HepG2 (cell line): ENCODE data around the gene UBE2G2. TPM values are rescaled to one million over a fixed set of nuclear protein-coding genes. Genes with fewer than 3 reads are reported as not detected.
A peak's percentile ranks its signal among the peaks of the same experiment; 100 is the strongest.

Source experiments
- CBX2 ChIP-seq, 2 experiments: fragments of 200-600 bp in 1 of 2; sonication (generic); formaldehyde crosslinking in 1 of 2; IDR thresholded peaks; 2 replicates each; pipeline versions ENCODE4 v1.7.0 to v1.8.1; 2018 to 2022; ENCODE audit warnings: low read depth in 2 of 2, low read length in 1 of 2, mild to moderate bottlenecking in 1 of 2, missing genetic modification reagents in 1 of 2
- CREM ChIP-seq, 2 experiments: sonication (generic) in 1 of 2; formaldehyde crosslinking in 1 of 2; IDR thresholded peaks; 2 replicates each; pipeline versions ENCODE4 v1.4.0 to v1.6.1; 2016 to 2020; ENCODE audit warnings: antibody characterized with exemption in 1 of 2, mild to moderate bottlenecking in 1 of 2, missing genetic modification reagents in 1 of 2
- HOXA9 ChIP-seq: sonication (generic); formaldehyde crosslinking; IDR thresholded peaks from 2 replicates; pipeline ENCODE4 v1.8.1; 2022; ENCODE audit warnings: missing genetic modification reagents, mild to moderate bottlenecking, moderate library complexity, borderline replicate concordance
- POGZ ChIP-seq: sonication (generic); formaldehyde crosslinking; IDR thresholded peaks from 2 replicates; pipeline ENCODE4 v1.4.0; 2020; ENCODE audit warnings: mild to moderate bottlenecking, missing genetic modification reagents
- SNAI1 ChIP-seq: sonication (generic); formaldehyde crosslinking; IDR thresholded peaks from 2 replicates; pipeline ENCODE4 v1.5.0; 2020; ENCODE audit warnings: mild to moderate bottlenecking, missing genetic modification reagents, borderline replicate concordance
- ZNF121 ChIP-seq: sonication (generic); formaldehyde crosslinking; IDR thresholded peaks from 2 replicates; pipeline ENCODE4 v1.5.0; 2020; ENCODE audit warnings: mild to moderate bottlenecking, missing genetic modification reagents
- ZNF30 ChIP-seq: sonication (generic); formaldehyde crosslinking; IDR thresholded peaks from 2 replicates; pipeline ENCODE4 v1.5.0; 2020; ENCODE audit warnings: mild to moderate bottlenecking, missing genetic modification reagents
- ZNF431 ChIP-seq: sonication (generic); formaldehyde crosslinking; IDR thresholded peaks from 2 replicates; pipeline ENCODE4 v1.9.0; 2022; ENCODE audit warnings: missing genetic modification reagents, low read depth, mild to moderate bottlenecking, borderline replicate concordance
- ZNF546 ChIP-seq: sonication (generic); formaldehyde crosslinking; conservative IDR thresholded peaks from 2 replicates; pipeline ENCODE4 v1.8.1; 2023; ENCODE audit warnings: mild to moderate bottlenecking, missing genetic modification reagents
- ZNF547 ChIP-seq: sonication (generic); formaldehyde crosslinking; IDR thresholded peaks from 2 replicates; pipeline ENCODE4 v1.5.1; 2020; ENCODE audit warnings: mild to moderate bottlenecking, missing genetic modification reagents
- ZNF660 ChIP-seq: sonication (generic); formaldehyde crosslinking; IDR thresholded peaks from 2 replicates; pipeline ENCODE4 v1.5.1; 2020; ENCODE audit warnings: mild to moderate bottlenecking, low read depth, missing genetic modification reagents, borderline replicate concordance
- ZNF781 ChIP-seq: sonication (generic); formaldehyde crosslinking; IDR thresholded peaks from 2 replicates; pipeline ENCODE4 v1.5.1; 2020; ENCODE audit warnings: borderline replicate concordance, mild to moderate bottlenecking, missing genetic modification reagents; ENCODE audit errors: not compliant biosample characterization
- ZNF788 ChIP-seq: sonication (generic); formaldehyde crosslinking; IDR thresholded peaks from 2 replicates; pipeline ENCODE4 v1.5.0; 2020; ENCODE audit warnings: mild to moderate bottlenecking, missing genetic modification reagents, borderline replicate concordance
- polyA plus RNA-seq, 8 experiments: library from polyadenylated mRNA; depleted of rRNA in 3 of 8; stranded (reverse) in 7 of 8; unstranded in 1 of 8; fragments of >200 nt; fragmentation: Illumina TruSeq in 4 of 8; extraction: Trizol in 4 of 8; gene quantifications; 2 replicates each; pipeline versions ENCODE4 v1.2.1 to v1.2.3, GENCODE V29; 2011 to 2016; ENCODE audit warnings: low read depth in 4 of 8, missing spikeins in 1 of 8, mixed read lengths in 1 of 8; ENCODE audit not compliant: insufficient read depth in 1 of 8
- total RNA-seq, 5 experiments: library from RNA; depleted of rRNA; stranded (reverse); fragments of >200 nt; fragmentation: Illumina TruSeq; extraction: Trizol; gene quantifications; 2 replicates each; pipeline ENCODE4 v1.2.3, GENCODE V29; 2016; ENCODE audit warnings: low read depth in 1 of 5
- TF ChIP-seq, protein P1 (sequence below): sonication (generic); formaldehyde crosslinking; IDR thresholded peaks from 2 replicates; pipeline ENCODE4 v1.8.1; 2022; ENCODE audit warnings: mild to moderate bottlenecking, missing genetic modification reagents
- TF ChIP-seq, protein P2 (sequence below): sonication (generic); formaldehyde crosslinking; IDR thresholded peaks from 2 replicates; pipeline ENCODE4 v1.4.0; 2020; ENCODE audit warnings: mild to moderate bottlenecking, missing genetic modification reagents
- TF ChIP-seq, protein P3 (sequence below): sonication (generic); formaldehyde crosslinking; IDR thresholded peaks from 2 replicates; pipeline ENCODE4 v1.9.0; 2021; ENCODE audit warnings: missing genetic modification reagents, borderline replicate concordance
- TF ChIP-seq, protein P4 (sequence below): sonication (generic); formaldehyde crosslinking; IDR thresholded peaks from 2 replicates; pipeline ENCODE4 v1.9.0; 2022; ENCODE audit warnings: low read depth, missing genetic modification reagents

The UBE2G2 gene
- total and polyA plus RNA-seq, 2 of the 13 experiments (the other 11 are each of a cell fraction or from before 2014, with no cell fraction given) = 55.4 to 92.0 TPM

DNA sequence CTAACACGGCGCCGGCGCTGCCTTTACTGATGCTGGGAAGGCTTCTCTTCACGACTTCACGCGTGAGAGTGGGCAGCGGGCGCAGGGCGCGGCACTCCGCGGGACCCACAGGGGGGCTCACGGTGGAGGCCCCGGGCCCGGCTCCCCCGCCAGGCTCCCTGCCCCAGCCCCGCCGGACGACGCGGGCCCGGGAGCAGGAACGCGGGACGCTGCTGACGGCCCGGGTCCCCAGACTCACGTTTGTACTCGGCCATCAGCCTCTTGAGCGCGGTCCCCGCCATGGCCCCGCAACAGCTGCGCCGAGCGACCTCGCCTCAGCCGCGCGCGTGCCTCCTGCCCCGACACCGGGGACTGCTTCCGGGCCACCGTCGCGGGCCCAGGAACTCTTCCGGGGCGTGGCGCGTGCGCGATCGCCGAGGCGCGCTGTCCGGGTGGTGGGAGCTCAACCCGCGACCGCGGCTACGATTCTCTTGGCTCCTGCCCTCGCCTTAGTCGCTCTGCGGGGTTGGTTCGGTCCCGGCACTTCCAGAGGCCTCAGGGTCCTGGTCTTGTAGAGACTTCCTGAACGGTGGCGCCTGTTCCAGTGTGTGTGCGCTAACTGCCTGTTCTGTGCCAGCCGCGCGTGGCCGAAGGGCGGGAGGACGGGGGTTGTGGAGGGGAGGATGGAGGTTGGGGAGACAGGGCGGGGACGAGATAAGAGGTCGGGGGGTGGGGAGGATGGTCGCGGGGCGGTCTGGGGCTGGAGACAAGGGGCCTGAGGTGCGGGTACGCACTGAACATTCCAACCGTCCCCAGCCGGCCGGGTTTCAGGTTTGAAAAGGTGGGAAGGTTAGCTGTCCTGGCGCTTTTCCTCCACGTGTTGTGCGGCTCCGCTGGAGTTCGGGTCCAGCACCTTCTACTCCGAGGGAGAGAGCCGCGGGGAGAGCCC, at the start of gene UBE2G2 (continued):
- TF ChIP-seq CREM (IDR thresholded peaks at IDR 0.05) (no peak), CREM (CRISPR knock-in tag; IDR thresholded peaks at IDR 0.05) (no peak), HOXA9 (peak; percentile 74), SNAI1 (0 out of 2 replicates have a peak, but pooled peaks have one; percentile 24), ZNF660 (no peak), ZNF431 (CRISPR knock-in tag) (no peak), ZNF781 (CRISPR knock-in tag) (peak; percentile 66), ZNF546 (CRISPR knock-in tag) (no peak; the same call in 1 of the 2 replicates), CBX2 (IDR thresholded peaks at IDR 0.05; ENCODE audit: low read depth, low read length) (no peak), CBX2 (CRISPR knock-in tag; IDR thresholded peaks at IDR 0.05; ENCODE audit: low read depth) (no peak), ZNF788 (CRISPR knock-in tag) (peak; percentile 88; the same call in 1 of the 2 replicates), ZNF547 (CRISPR knock-in tag) (peak; percentile 82), POGZ (CRISPR knock-in tag) (0 out of 2 replicates have a peak, but pooled peaks have one; percentile 19), ZNF30 (CRISPR knock-in tag) (no peak), ZNF121 (CRISPR knock-in tag) (no peak)
- TF ChIP-seq, protein P1, sequence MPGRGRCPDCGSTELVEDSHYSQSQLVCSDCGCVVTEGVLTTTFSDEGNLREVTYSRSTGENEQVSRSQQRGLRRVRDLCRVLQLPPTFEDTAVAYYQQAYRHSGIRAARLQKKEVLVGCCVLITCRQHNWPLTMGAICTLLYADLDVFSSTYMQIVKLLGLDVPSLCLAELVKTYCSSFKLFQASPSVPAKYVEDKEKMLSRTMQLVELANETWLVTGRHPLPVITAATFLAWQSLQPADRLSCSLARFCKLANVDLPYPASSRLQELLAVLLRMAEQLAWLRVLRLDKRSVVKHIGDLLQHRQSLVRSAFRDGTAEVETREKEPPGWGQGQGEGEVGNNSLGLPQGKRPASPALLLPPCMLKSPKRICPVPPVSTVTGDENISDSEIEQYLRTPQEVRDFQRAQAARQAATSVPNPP = no peak
- TF ChIP-seq, protein P2, sequence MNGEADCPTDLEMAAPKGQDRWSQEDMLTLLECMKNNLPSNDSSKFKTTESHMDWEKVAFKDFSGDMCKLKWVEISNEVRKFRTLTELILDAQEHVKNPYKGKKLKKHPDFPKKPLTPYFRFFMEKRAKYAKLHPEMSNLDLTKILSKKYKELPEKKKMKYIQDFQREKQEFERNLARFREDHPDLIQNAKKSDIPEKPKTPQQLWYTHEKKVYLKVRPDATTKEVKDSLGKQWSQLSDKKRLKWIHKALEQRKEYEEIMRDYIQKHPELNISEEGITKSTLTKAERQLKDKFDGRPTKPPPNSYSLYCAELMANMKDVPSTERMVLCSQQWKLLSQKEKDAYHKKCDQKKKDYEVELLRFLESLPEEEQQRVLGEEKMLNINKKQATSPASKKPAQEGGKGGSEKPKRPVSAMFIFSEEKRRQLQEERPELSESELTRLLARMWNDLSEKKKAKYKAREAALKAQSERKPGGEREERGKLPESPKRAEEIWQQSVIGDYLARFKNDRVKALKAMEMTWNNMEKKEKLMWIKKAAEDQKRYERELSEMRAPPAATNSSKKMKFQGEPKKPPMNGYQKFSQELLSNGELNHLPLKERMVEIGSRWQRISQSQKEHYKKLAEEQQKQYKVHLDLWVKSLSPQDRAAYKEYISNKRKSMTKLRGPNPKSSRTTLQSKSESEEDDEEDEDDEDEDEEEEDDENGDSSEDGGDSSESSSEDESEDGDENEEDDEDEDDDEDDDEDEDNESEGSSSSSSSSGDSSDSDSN (CRISPR knock-in tag) = peak; percentile 31
- TF ChIP-seq, protein P3, sequence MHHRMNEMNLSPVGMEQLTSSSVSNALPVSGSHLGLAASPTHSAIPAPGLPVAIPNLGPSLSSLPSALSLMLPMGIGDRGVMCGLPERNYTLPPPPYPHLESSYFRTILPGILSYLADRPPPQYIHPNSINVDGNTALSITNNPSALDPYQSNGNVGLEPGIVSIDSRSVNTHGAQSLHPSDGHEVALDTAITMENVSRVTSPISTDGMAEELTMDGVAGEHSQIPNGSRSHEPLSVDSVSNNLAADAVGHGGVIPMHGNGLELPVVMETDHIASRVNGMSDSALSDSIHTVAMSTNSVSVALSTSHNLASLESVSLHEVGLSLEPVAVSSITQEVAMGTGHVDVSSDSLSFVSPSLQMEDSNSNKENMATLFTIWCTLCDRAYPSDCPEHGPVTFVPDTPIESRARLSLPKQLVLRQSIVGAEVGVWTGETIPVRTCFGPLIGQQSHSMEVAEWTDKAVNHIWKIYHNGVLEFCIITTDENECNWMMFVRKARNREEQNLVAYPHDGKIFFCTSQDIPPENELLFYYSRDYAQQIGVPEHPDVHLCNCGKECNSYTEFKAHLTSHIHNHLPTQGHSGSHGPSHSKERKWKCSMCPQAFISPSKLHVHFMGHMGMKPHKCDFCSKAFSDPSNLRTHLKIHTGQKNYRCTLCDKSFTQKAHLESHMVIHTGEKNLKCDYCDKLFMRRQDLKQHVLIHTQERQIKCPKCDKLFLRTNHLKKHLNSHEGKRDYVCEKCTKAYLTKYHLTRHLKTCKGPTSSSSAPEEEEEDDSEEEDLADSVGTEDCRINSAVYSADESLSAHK = 0 out of 2 replicates have a peak, but pooled peaks have one; percentile 83
- TF ChIP-seq, protein P4, sequence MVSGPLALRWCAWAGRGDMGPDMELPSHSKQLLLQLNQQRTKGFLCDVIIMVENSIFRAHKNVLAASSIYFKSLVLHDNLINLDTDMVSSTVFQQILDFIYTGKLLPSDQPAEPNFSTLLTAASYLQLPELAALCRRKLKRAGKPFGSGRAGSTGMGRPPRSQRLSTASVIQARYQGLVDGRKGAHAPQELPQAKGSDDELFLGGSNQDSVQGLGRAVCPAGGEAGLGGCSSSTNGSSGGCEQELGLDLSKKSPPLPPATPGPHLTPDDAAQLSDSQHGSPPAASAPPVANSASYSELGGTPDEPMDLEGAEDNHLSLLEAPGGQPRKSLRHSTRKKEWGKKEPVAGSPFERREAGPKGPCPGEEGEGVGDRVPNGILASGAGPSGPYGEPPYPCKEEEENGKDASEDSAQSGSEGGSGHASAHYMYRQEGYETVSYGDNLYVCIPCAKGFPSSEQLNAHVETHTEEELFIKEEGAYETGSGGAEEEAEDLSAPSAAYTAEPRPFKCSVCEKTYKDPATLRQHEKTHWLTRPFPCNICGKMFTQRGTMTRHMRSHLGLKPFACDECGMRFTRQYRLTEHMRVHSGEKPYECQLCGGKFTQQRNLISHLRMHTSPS (CRISPR knock-in tag) = no peak
